K562 (cell line): ENCODE data around the gene ZNF629. TPM values are rescaled to one million over a fixed set of nuclear protein-coding genes. Genes with fewer than 3 reads are reported as not detected.
A peak's percentile ranks its signal among the peaks of the same experiment; 100 is the strongest.

Experiments used
- ATAC-seq: fragments of 200-7000 bp; cut with Tn5 transposase; 3 replicates; pipeline ENCODE4 v1.9.1; 2020; ENCODE audit warnings: moderate library complexity
- BruUV-seq: library from RNA; stranded (reverse); fragments of 400-500 nt; replicated peaks from 2 replicates; lab custom pipeline; 2021; lab: Mats Ljungman, UMichigan
- CTCF ChIA-PET: fragments of 300-600 bp; formaldehyde crosslinking; extraction: SDS; loops from one replicate; lab custom pipeline; 2021; ENCODE audit warnings: low intra/inter-chr PET ratio; lab: Yijun Ruan, JAX
- POLR2A ChIA-PET: fragments of 300-600, 350-650 bp; sonication (Branson Sonifier 250); formaldehyde crosslinking; extraction: SDS; loops from one replicate; lab custom pipeline; 2021; ENCODE audit warnings: antibody characterized with exemption, inconsistent platforms; lab: Yijun Ruan, JAX
- DNase-seq, 4 experiments: peaks; one replicate each; pipeline versions ENCODE4 v3.0.0 to v3.0.0-alpha.2; 2011 to 2018; ENCODE audit warnings: low spot score in 3 of 4, mixed read lengths in 3 of 4; ENCODE audit errors: extremely low read depth in 1 of 4
- FAIRE-seq: peaks from 2 replicates; lab custom pipeline; 2011; peaks lifted over from hg19 to GRCh38; lab: Jason Lieb, UNC
- H2AFZ ChIP-seq: 2 replicates; pipeline ENCODE4 v1.6.0; 2011; ENCODE audit warnings: low read depth, low read length, control low read depth, inconsistent platforms
- H3K27ac ChIP-seq: fragments of 200-600 bp; 3 replicates; pipeline ENCODE4 v1.8.0; 2011; ENCODE audit warnings: low read depth, mild to moderate bottlenecking, control low read depth, inconsistent platforms, low read length, moderate library complexity, mixed read lengths; ENCODE audit errors: extremely low read depth
- H3K27me3 ChIP-seq, 2 experiments: fragments of 300-600 bp in 1 of 2; 2 replicates in 1 of 2; 3 replicates in 1 of 2; pipeline versions ENCODE4 v1.6.0 to v1.8.0; 2011; ENCODE audit warnings: inconsistent platforms in 2 of 2, low read length in 2 of 2, mild to moderate bottlenecking in 1 of 2, mixed read lengths in 1 of 2, moderate library complexity in 1 of 2; ENCODE audit not compliant: control insufficient read depth in 2 of 2, insufficient read depth in 2 of 2
- H3K36me3 ChIP-seq: fragments of 300-600 bp; 3 replicates; pipeline ENCODE4 v1.8.0; 2011; ENCODE audit warnings: mild to moderate bottlenecking, low read length, inconsistent platforms; ENCODE audit not compliant: control insufficient read depth, insufficient read depth
- H3K4me1 ChIP-seq, 2 experiments: fragments of 200-600 bp in 1 of 2; replicated peaks in 1 of 2; 2 replicates in 1 of 2; 3 replicates in 1 of 2; pipeline versions ENCODE4 v1.5.1 to v1.8.0; 2011; ENCODE audit warnings: inconsistent platforms in 2 of 2, low read length in 2 of 2, mild to moderate bottlenecking in 1 of 2, mixed read lengths in 1 of 2, moderate library complexity in 1 of 2; ENCODE audit not compliant: control insufficient read depth in 2 of 2, insufficient read depth in 2 of 2
- H3K4me2 ChIP-seq: 2 replicates; pipeline ENCODE4 v1.6.1; 2011; ENCODE audit warnings: low read length, control low read depth, inconsistent platforms, mixed read lengths; ENCODE audit not compliant: insufficient read depth
- H3K4me3 ChIP-seq: fragments of 200-600 bp; sonication (generic), shearing (Covaris generic); 2 replicates; pipeline ENCODE4 v1.5.1; 2016; ENCODE audit warnings: control low read depth, inconsistent platforms
- H3K79me2 ChIP-seq: fragments of 200-600 bp; 3 replicates; pipeline ENCODE4 v1.8.0; 2011; ENCODE audit warnings: low read length, inconsistent platforms; ENCODE audit not compliant: control insufficient read depth, insufficient read depth
- H3K9ac ChIP-seq, 2 experiments: 2 replicates each; pipeline versions ENCODE4 v1.6.0 to v1.6.1; 2011; ENCODE audit warnings: low read depth in 2 of 2, low read length in 2 of 2, control low read depth in 1 of 2, inconsistent platforms in 1 of 2, mild to moderate bottlenecking in 1 of 2, mixed read lengths in 1 of 2; ENCODE audit not compliant: insufficient read depth in 1 of 2
- H3K9me1 ChIP-seq: one replicate; pipeline ENCODE4 v1.6.0; 2011; ENCODE audit warnings: inconsistent platforms, mild to moderate bottlenecking, low read length, moderate library complexity; ENCODE audit not compliant: control insufficient read depth, insufficient read depth
- H3K9me3 ChIP-seq: replicated peaks from 2 replicates; pipeline ENCODE4 v1.5.1; 2011; ENCODE audit warnings: low read depth, low read length, inconsistent platforms; ENCODE audit not compliant: control insufficient read depth, insufficient read depth
- H4K20me1 ChIP-seq: replicated peaks from 2 replicates; pipeline ENCODE4 v1.6.1; 2011; ENCODE audit warnings: low read length, inconsistent platforms, mixed read lengths; ENCODE audit not compliant: control insufficient read depth, insufficient read depth
- CBFA2T2 ChIP-seq: fragments of 450-650 bp; conservative IDR thresholded peaks from 2 replicates; pipeline ENCODE4 v1.6.1; 2017; ENCODE audit warnings: mild to moderate bottlenecking
- CBX1 ChIP-seq: sonication (generic); IDR thresholded peaks from 2 replicates; pipeline ENCODE4 v1.6.1; 2016; ENCODE audit warnings: antibody characterized with exemption, low read depth, mild to moderate bottlenecking
- CLOCK ChIP-seq: fragments of 250-450 bp; sonication (Bioruptor Pico); IDR thresholded peaks from 2 replicates; pipeline ENCODE4 v1.4.0; 2020; ENCODE audit warnings: mild to moderate bottlenecking, moderate library complexity, borderline replicate concordance
- CREB1 ChIP-seq, 2 experiments: sonication (generic) in 1 of 2; formaldehyde crosslinking in 1 of 2; IDR thresholded peaks; 2 replicates each; pipeline versions ENCODE4 v1.6.1 to v1.8.0; 2012 to 2022; ENCODE audit warnings: inconsistent platforms in 1 of 2, mild to moderate bottlenecking in 1 of 2, missing genetic modification reagents in 1 of 2, moderate library complexity in 1 of 2
- ELF2 ChIP-seq: fragments of 250-450 bp; sonication (Bioruptor Pico); IDR thresholded peaks from 2 replicates; pipeline ENCODE4 v1.5.0; 2021; ENCODE audit warnings: mild to moderate bottlenecking
- MYC ChIP-seq, 2 experiments: fragments of 250-450 bp in 1 of 2; sonication (Bioruptor Pico) in 1 of 2; IDR thresholded peaks; 2 replicates each; pipeline versions ENCODE4 v1.5.1 to v1.6.1; 2012 to 2021; ENCODE audit warnings: low read depth in 2 of 2, borderline replicate concordance in 1 of 2, improper control_type of control experiment in 1 of 2, low read length in 1 of 2, mild to moderate bottlenecking in 1 of 2, moderate library complexity in 1 of 2
- SMAD4 ChIP-seq: fragments of 250-450 bp; sonication (Bioruptor Pico); conservative IDR thresholded peaks from 2 replicates; pipeline ENCODE4 v1.8.0; 2021; ENCODE audit warnings: inconsistent platforms, mild to moderate bottlenecking, moderate library complexity
- TAF7 ChIP-seq: fragments of 450-650 bp; IDR thresholded peaks from 2 replicates; pipeline ENCODE4 v1.6.1; 2016; ENCODE audit warnings: missing genetic modification characterization, missing compliant biosample characterization
- TOE1 ChIP-seq, 2 experiments: fragments of 450-650 bp in 1 of 2; sonication (generic) in 1 of 2; formaldehyde crosslinking in 1 of 2; IDR thresholded peaks; 2 replicates each; pipeline versions ENCODE4 v1.7.1 to v1.8.0; 2016 to 2022; ENCODE audit warnings: borderline replicate concordance in 2 of 2, mild to moderate bottlenecking in 2 of 2, antibody characterized with exemption in 1 of 2, inconsistent platforms in 1 of 2, low read depth in 1 of 2, missing genetic modification reagents in 1 of 2, moderate library complexity in 1 of 2
- ZBTB26 ChIP-seq: fragments of 450-650 bp; formaldehyde crosslinking; IDR thresholded peaks from 2 replicates; pipeline ENCODE4 v1.4.0; 2022; ENCODE audit warnings: missing genetic modification characterization
- ZFP30 ChIP-seq: fragments of 250-450 bp; sonication (Bioruptor Pico); IDR thresholded peaks from 2 replicates; pipeline ENCODE4 v1.8.0; 2022; ENCODE audit warnings: moderate library complexity, mild to moderate bottlenecking, inconsistent platforms, borderline replicate concordance
- ZNF398 ChIP-seq: fragments of 250-450 bp; sonication (Bioruptor Pico); IDR thresholded peaks from 2 replicates; pipeline ENCODE4 v1.8.0; 2021; ENCODE audit warnings: moderate library complexity, mild to moderate bottlenecking, inconsistent platforms
- WGBS: fragments of 100-300 bp; shearing (Covaris generic); methylation state at CpG from one replicate; pipeline ENCODE4 v1.1.6; 2016; ENCODE audit warnings: low coverage, mixed read lengths; ENCODE audit not compliant: insufficient coverage; ENCODE audit errors: missing lambda C conversion rate; 5-methylcytosine and 5-hydroxymethylcytosine counted together
- in situ Hi-C: fragments of 300-500 bp; cut with MboI; formaldehyde crosslinking; loops from 4 replicates; pipeline ENCODE4 v1.15.0; 2018; ENCODE audit warnings: inconsistent platforms, mixed read lengths
- intact Hi-C: fragments of 100-400 bp; cut with micrococcal nuclease; formaldehyde crosslinking; loops from 2 replicates; pipeline ENCODE4 v1.14.2; 2022
- polyA plus RNA-seq, 8 experiments: library from polyadenylated mRNA; depleted of rRNA in 4 of 8; stranded (reverse) in 5 of 8; unstranded in 3 of 8; fragments of >200 nt; fragmentation: Nextera tagmentation in 2 of 8; fragmentation: Illumina TruSeq in 1 of 8; extraction: Ambion mirVana in 2 of 8; extraction: Trizol in 1 of 8; gene quantifications; 2 replicates each; pipeline versions ENCODE4 v1.2.1 to v1.2.3, GENCODE V29; 2011 to 2014; ENCODE audit warnings: inconsistent platforms in 1 of 8, missing spikeins in 1 of 8
- total RNA-seq, 7 experiments: library from RNA; depleted of rRNA in 6 of 7; stranded (reverse); fragments of >200 nt in 6 of 7; fragmentation: Illumina TruSeq in 2 of 7; extraction: Trizol in 2 of 7; gene quantifications; 2 replicates each; pipeline versions ENCODE4 v1.2.1 to v1.2.3, GENCODE V29; 2011 to 2021; ENCODE audit warnings: low replicate concordance in 1 of 7

Gene ZNF629
- total and polyA plus RNA-seq, 9 of the 15 experiments (the other 6 are each of a cell fraction or from before 2014, with no cell fraction given) = 0.44 to 18.8 (median 7.4) TPM

- H4K20me1 ChIP-seq = no peaks in the 10 kb centered on the region
- H3K9me1 ChIP-seq = no peaks in the 10 kb centered on the region
- ATAC-seq = peak; percentile 100
- intact Hi-C loops = loop anchor here (2.0 kb wide), 1 partner anchor 15 kb away; the partner anchor contains the start of genes CFAP119 and RNF40
- peaks cover 27% of the 10 kb centered on the region for H3K79me2 ChIP-seq
- DNase-seq = peak; percentile 93 to 100 (median 95)
- H3K27me3 ChIP-seq = no peaks in the 10 kb centered on the region
- H2AFZ ChIP-seq = peak within 1 kb of the TSS; percentile 92
- peak within 1 kb of the TSS; percentile 68 for H3K4me3 ChIP-seq
- H3K27ac ChIP-seq = peak within 1 kb of the TSS; percentile 87
- FAIRE-seq = peak; percentile 100
- POLR2A ChIA-PET = interaction anchor here (0.6 to 2.3 kb wide), 23 partner anchors 9 to 515 kb away, joined by 3 to 24 read pairs (median 5); no protein-coding TSS in a partner anchor
- H3K9ac ChIP-seq = peak within 1 kb of the TSS; percentile 79 to 96
- no peaks in the 10 kb centered on the region for H3K9me3 ChIP-seq
- WGBS = 5% methylated on average over 38 of the region's 60 CpGs
- in situ Hi-C loops = no loop called here
- peak within 1 kb of the TSS; percentile 84 for H3K4me2 ChIP-seq
- peaks cover 8 to 17% of the 10 kb centered on the region in 2 experiments; a peak in 4 of 5 replicates for H3K4me1 ChIP-seq
- CTCF ChIA-PET = no interaction called here
- TSS peak; percentile 96 for BruUV-seq
- H3K36me3 ChIP-seq = peaks cover 57% of the 10 kb centered on the region
- TF ChIP-seq MYC (IDR thresholded peaks at IDR 0.05; ENCODE audit: low read depth, low read length) (peak; percentile 93), MYC (CRISPR knock-in tag; IDR thresholded peaks at IDR 0.05; ENCODE audit: borderline replicate concordance, low read depth) (no peak), TOE1 (IDR thresholded peaks at IDR 0.05; ENCODE audit: borderline replicate concordance) (peak; percentile 95; the same call in 1 of the 2 replicates), TOE1 (CRISPR knock-in tag; IDR thresholded peaks at IDR 0.05; ENCODE audit: borderline replicate concordance, low read depth) (0 out of 2 replicates have a peak, but pooled peaks have one; percentile 62), ZNF398 (CRISPR knock-in tag) (no peak), CBX1 (0 out of 2 replicates have a peak, but pooled peaks have one; percentile 50), SMAD4 (CRISPR knock-in tag) (peak; percentile 67; the same call in 1 of the 2 replicates), TAF7 (tag) (peak; percentile 89), ZFP30 (CRISPR knock-in tag) (no peak), CBFA2T2 (peak; percentile 77), CREB1 (IDR thresholded peaks at IDR 0.05) (peak; percentile 69), CREB1 (CRISPR knock-in tag; IDR thresholded peaks at IDR 0.05) (peak; percentile 83), CLOCK (peak; percentile 85; the same call in 1 of the 2 replicates), ZBTB26 (CRISPR knock-in tag) (no peak; the same call in 1 of the 2 replicates), ELF2 (CRISPR knock-in tag) (peak; percentile 96)
Observed at GRCh38 chr16:30747799-30748633, 39.0 kb downstream of the ZNF629 start, which contains the start of gene PHKG2. PHKG2 (plus strand) TSS chr16:30748425; CDS start chr16:30748821, 396 bp downstream.
